Left renal pelvis (tissue), 4 donors: ENCODE measurements around the gene ATXN1. TPM values are rescaled to one million over a fixed set of nuclear protein-coding genes. Genes with fewer than 3 reads are reported as not detected.

Experiments used
- DNase-seq, 4 donors: peaks; one replicate each; pipeline ENCODE4 v3.0.0-alpha.2; 2013; ENCODE audit warnings: low read depth in 4 of 4, low spot score in 3 of 4
- polyA plus RNA-seq, 4 donors: library from polyadenylated mRNA; unstranded; fragments of 120-200 nt; gene quantifications; one replicate each; pipeline ENCODE4 v1.2.1, GENCODE V29; 2013; ENCODE audit not compliant: insufficient read length in 4 of 4

ATXN1 gene
- polyA plus RNA-seq, 4 donors: 18.5 to 20.7 (median 19.3) TPM

DNA sequence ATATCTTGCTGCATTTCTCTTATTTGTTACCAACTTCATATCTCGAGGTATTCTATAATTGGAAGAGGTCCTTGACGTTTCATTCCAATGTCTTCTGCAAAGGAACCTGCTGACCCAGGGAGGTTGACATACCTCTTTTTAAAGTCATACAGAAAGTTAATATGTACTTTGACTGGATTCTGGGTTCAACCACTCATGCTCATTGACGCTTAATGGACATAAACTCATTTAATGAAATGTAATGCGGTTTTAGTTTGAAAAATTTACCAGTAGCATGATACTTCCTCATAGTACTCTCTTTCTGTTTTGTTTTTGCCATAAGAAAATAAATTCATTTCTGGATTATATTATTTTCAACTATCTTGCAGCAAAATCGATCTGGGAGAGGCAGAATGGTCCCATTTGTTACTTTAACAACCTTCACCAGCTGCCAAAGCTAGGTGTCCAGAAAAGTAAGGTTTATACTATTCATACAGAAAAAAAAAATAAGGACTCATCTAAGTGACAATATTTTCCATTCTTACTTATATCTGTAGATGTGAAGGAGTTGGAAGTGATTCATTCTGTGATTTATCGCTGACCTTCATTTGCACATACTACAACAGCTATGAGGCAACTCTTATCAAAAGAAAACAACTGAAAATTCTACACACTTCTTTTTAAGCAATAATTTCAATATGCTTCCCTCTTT lies 101.6 kb downstream of the ATXN1 start:
- no peak for DNase-seq

DNA sequence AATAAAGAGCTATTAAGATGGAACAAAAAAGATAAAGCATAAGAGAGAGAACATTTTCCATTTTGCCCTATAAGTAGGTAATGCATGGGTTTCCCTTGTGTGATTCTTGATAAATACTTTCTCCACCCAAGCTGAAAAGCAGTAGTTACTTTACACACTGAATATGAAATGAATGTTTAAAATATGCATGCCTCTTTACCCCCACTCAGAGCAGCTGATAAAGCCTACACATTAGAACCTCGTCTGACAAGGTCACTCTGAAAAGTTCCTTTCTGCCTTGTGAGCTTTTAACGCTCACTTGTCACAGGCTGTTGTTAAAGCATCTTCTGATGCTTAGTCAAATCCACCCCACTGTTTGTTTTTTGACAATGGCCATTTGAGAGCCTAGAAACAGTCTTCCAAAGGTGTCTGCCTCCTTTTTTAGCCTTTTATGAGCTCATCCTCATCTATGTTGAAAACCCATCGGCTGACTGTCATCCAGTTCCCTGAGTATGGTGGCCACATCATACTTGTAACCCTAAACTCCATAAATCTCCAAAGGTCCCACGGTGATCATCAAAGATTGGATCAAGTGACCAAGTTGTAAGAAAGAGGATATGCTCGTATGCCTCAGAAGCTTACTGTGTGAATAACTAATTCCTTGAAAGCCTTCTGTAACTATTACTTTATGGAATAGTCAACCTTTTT lies 102.8 kb downstream of the ATXN1 start:
- DNase-seq: no peak

DNA sequence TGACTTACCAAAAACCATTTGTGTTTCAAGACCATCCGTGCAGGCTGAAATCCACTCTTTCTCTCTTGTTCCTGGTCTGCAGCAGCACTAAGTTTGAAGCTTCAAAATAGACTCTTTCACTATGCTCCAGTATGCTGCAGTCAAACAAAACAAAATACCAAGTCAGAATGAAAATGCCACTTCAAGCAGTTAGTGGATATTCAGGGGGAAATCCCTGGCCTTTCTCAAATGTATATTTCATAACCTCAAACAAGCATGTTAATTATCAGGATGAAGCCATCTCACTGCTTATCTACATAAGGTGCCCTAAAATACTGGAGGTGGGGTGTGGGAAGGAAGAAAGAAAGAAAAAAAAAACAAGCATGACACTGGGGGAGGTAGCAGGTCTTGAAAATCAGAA lies 103.5 kb downstream of the ATXN1 start:
- no peak for DNase-seq

DNA sequence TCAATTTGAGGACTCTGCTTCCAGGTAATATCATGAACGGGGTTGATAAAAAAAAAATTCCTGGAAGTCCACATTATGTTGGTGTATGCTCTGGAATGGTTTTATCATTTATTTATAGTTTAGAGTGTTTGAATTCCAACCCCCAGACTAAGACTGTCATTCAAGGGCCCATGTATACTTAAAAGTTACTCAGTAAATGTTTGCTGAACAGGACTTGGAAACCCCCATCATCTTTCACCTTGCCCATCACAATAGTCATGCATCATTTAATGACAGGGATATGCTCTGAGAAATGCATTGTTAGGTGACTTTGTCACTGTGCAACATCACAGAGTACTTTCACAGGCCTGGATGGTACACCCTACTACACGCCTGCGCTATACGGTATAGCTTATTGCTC lies 104.8 kb downstream of the ATXN1 start:
- DNase-seq: no peak

DNA sequence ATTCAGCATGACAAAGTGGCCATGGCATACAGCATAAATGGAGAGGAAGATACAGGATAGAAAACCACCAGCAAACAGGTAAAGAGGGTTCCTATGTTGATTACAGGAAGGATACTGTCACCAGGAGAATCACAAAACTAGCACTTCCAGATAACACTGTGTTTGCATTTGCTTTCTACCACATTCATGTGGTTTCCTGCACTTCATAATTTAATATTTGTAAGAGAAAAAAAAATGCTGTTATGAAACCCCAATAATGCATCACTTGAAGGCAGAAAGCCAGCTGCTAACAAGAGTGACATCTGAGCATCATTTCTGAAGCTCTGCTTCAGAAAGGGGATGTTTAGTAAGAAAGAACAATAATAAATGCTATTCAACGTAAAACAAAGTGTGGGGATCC lies 106.6 kb downstream of the ATXN1 start:
- DNase-seq: no peak

DNA sequence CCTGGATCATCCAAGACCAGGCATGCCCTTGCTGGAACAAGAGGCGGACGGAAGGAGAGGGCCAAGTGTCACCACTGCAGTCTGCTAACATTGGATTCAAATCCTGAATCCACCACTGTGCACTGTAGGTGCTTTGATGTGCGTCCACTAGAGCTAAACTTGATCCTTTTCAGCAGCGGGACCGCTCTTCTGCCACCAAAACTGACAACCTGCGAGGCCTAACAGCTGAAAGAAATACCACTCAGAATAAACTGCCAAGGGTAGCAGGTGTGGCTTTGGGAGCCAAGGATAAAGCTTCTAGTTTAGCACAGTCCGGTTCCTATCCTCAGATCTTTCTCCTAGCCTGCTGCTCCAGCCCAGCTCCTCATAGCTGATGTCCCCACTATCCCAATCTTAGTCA lies 108.0 kb downstream of the ATXN1 start:
- DNase-seq: no peak

DNA sequence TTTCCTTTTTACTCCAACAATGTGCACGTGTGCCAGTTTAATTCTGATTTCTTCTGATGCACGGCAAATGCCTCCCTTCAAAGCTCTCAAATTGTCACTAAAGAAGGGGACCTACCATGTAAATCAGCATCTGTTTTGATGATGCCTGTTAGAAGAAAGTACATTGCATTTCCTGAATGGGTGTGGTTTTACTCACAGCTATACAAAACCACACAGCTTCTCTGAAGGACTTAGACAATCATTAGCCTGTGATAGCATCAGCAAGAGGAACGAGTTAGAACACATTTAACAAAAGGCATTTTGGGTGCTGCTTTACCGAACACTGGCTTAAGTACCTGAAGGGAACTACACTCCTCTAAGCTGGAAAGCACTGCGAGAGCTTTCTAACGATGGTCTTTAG lies 109.4 kb downstream of the ATXN1 start:
- no peak for DNase-seq

DNA sequence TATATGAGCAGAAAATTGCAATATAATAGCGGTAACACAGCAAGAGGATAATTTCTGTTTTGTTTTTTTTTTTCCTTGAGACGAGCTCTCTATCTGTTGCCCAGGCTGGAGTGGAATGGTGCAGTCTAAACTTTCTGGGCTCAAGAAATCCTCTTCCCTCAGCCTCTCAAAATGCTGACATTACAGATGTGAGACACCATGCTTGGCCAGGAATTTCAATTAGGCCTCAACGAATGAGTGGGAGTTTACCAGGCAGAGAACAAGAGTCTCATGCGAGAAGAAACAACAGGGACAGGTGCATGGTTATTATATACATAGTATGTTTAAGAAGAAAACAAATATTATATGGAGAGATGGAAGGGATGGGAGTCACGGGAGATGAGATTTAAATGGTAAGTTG lies 111.4 kb downstream of the ATXN1 start:
- DNase-seq: peak in 1 of 4 donors; percentile 18

DNA sequence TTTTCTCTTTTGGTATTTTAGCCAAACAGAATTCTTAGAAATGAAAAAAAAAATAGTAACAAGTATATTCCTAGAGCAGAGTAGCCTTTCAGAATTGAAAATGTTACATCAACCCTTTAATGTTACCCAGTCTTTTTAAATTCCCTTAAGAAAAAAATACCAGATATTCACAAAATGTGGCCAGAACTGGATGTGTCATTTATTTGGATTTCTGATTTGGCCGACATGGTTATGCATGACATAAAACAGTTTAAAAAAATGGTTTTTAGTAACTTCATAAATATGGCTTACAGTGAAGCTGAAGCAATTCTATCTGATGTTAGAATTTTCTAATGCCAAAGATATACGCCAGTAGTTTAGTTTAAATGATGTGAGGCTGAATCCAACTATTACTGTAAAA lies 112.0 kb downstream of the ATXN1 start:
- DNase-seq: no peak

DNA sequence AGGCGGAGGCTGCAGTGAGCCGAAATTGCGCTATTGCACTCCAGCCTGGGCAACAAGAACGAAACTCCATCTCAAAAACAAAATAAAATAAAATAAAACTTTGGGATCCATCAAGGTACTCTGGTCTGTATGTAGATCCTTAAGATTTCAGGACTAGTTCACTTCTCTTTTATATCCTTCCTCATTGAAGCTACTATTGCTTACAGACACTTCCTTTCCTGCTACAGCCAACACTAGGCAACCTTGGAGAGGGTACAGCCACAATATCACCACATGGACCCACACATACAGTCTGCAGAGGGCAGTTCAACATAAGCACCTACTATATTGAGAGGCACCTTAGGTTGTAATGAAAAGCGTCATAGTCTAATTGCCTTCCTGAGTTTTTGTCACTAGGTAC lies 113.3 kb downstream of the ATXN1 start:
- DNase-seq: no peak

DNA sequence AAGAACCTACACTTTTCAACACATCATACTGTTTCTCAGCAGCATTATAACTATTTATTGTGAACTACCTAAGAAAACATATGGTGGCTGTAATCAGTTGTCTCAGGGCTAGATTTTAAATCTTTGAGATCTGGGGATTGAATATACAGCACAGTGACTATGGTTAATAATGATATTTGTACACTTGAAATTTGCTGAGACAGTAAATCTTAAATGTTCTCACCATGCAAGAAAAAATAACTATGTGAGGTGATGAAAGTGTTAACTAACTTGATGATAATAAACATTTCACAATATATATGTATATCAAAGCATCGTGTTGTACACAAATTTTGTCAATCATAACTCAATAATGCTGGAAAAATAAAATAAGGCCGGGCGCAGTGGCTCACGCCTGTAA lies 113.8 kb downstream of the ATXN1 start:
- no peak for DNase-seq

DNA sequence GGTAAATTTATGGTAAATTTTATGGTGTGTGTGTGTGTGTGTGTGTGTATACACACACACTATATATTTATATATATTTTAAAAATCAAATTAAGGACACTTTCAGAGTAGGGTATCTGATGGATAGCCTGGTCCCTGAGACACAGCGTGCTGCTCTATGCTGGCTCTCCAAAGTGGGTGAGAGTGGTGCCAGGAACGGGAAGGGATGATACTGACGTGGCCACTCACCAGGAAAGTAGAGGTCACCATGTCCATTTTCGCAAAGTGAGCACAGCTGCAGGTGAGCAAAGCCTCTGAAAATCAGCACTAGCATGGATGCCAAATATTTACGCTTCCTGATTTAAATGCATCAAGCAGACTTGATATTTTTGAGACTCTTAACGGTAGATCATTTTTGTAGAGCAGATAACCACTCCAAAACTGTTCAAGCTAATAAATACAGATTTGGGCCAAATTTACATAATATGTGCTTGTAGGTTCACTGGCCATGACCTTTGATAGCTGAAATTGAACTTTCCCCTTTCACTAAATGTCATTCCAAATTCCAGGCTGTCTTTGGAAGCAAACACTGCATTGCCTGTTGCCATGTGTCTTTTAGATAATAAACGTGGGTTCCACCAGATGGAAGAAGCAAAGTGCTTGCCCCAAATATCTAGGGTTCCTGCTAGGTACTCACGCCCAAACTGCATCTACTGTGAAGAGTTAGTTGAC lies 116.6 kb downstream of the ATXN1 start:
- DNase-seq: no peak

DNA sequence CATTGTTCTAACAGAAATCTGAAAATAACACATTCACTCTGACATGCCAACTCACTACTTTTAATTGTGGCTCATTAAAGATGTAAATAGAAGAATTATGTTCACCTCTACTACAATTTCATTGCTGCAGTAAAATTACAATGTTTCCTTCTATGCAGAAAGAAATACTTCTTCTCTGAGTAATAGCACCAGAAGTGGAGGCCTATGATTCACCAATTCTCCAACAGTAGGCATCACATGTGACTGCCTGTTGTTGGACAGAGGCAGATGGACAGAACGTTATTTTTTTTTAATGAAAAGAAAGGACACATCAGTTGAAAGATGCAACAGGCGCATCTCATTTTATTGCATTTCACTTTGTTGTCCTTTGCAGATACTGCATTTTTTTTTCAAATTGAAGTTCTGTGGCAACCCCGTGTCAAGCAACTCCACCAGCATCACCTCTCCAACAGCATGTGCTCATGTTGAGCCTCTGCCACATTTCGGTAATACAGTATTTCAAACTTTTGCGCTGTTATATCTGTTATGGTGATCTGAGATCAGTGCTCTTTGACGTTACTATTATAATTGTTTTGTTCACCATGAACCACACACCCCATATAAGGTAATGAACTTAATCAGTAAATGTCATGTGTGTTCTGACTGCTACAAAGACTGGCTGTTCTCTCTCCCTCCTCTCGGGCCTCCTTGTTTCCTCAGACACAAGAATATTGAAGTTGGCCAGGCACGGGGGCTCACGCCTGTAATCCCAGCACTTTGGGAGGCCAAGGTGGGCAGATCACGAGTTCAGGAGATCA lies 121.4 kb downstream of the ATXN1 start:
- DNase-seq: no peak

DNA sequence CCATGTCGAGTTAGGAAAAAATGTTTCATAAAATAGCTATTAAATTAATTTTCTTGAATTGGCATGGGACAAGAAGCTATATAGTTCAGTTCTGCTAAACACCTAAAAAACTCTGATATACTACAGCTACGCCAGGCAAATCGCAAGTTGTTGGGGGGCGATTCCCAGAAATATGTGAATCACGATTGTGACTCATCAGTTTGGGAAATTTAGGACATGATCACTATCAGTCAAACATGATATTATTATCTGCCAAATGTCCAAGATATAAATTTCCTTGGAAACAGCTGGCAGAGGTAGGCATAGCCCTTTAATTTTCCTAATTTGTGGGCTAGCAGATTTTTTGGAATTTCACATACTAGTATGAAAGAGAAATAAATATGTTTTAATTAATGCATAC lies 123.6 kb downstream of the ATXN1 start:
- DNase-seq: no peak

DNA sequence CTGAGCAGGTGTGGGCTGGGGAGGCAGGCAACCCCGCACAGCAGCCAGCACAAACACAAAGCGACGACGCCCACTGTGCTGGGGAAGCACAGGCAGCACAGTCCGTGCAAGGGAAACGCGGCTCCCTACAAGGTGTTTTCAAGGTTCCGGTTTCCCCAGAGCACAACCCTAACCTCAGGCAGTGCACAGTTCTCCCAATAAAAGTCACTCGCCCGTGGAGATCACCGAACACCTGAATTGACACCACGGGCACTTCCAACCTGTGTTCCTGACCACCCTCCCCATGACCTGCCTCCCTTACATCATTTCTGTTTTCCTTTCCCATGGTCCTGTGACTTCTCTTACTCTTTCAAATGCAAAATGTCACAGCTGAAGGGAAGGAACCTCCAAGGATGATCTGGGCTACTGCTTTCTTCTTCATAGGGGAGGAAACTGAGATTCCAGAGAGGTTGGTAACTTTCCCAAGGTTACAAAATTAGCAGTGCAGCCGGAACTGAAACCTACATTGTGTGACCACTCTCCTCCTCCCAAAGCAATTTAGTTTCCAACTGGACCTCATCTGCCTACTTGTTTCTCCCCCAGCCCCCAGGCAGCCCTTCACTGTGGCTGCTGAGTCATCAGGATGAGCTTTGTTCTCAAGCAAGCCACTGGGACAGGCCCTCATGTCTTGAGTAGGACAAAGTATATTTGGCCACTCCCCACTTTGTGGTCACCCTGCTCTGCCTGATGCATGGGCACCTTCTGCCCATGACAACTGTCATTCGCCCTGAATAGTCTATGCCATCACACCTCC lies 125.3 kb downstream of the ATXN1 start:
- no peak for DNase-seq

DNA sequence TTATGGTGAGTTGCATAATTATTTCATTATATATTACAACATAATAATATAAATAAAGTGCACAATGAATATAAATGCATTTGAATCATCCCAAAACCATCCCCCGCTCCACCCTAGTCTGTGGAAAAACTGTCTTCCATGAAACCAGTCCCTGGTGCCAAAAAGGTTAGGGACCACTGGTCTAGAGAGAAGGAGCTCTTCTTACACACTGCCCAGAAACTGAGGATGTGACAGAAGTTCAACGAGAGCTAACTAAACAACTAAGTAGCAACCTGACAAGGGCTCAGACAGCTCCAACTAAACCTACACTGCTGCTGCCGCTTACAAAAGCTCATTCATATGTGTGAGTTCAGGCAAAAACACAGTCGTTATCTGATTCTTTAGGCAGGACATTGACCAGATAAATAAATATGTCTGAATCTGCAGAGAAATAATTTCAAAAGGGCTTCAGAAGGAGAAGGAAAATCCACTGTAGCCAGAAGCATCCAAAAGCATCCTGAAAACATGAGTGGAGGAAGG lies 125.9 kb downstream of the ATXN1 start:
- DNase-seq: no peak

DNA sequence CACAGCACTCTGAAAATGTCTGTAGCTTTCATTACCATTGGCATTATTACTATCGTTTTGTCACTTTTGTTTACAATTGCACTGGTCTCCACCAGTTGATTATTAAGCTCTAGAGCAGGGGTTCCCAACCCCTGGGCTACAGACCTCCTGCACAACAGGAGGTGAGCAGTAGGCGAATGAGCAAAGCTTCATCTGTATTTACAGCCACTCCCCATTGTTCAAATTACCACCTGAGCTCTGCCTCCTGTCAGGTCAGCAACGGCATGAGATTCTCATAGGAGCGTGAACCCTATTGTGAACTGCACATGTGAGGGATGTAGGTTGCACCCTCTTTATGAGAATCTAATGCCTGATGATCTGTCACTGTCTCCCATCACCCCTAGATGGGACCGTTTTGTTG lies 126.4 kb downstream of the ATXN1 start:
- no peak for DNase-seq

DNA sequence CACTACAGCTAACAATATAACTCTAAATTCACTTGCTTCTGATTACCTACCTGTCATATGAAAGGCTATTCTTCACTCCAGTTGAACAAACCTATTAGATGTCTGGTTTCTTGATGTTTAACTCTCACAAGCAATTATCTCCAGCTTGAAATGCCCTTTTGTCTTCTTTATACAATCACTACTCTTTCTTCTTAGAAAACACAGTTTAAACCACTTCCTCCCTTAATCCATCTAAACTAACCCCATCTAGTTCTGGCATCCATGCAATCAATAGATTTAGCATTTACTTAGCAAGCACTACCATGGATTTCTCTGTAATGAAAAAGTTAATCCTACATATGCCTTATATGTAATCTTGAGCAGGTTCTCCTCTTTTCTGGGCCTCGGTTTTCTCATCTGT lies 127.3 kb downstream of the ATXN1 start:
- DNase-seq: no peak

DNA sequence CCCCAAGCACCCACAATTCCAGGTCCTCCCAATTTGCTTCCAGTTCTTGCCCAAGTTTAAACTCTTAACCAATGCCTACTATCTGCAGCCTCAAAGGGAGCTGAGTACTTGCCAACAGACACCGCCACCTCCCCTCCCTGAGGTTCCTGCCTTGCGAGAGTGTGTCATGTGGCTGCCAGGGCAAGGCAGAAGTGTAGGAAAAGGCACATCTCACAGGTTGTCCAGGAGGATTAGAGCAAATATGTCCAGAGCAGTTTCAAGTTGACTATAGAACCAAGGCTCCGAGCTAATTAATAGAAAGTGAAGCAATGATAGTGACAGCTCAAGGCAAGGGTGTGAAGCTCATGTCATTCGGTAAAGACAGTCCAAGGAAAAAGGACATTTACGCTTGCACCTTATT lies 127.8 kb downstream of the ATXN1 start:
- DNase-seq: no peak

DNA sequence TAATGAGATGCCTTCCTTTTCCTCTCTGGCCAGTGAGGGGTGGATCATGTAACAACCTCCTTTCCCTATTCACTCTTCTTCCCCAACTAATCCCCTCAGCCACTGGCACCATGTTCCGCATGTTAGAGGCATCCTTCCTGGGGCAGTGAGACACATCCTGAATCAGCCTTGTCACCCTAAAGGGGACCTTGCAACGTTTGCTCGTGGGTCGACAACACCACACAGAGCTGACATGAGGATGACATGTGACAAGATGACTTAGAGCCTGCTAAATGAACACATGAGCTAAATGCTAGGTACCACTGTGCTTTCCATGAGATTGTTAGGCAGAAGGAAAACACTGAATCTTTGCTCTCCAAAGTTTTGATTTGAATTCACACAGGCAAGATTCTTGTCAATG lies 129.2 kb downstream of the ATXN1 start:
- no peak for DNase-seq
